Measurements from ENCODE around the gene MRPS34. TPM values are rescaled to one million over a fixed set of nuclear protein-coding genes. Genes with fewer than 3 reads are reported as not detected.
A peak's percentile ranks its signal among the peaks of the same experiment; 100 is the strongest.
"Not testable (repeated sequence)": the region's sequence is repeated elsewhere in the genome, so short reads cannot be mapped to it uniquely, and the experiment has no call there.

Gene MRPS34
- total and polyA plus RNA-seq, 7 donors = 56.3 to 172 (median 75.1) TPM

DNA sequence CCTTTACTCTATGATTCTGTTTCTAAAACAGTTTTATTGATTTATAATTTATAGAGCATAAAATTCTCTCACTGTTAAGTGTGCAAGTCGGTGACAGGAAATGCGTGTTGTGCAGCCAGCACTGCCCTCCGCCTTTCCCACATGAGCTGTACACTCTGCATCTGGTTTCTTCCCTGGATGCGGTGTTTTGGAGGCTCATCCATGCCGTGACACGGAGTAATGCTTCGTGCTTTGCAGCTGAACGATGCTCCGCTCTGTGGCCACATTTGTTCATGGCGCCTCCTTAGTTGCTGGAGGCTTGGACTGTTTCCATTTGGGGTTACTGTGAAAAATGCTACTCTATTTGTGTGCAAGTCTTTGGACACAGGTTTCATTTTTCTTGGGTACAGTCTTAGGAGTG, 27.8 kb upstream of the MRPS34 start:
- H3K27ac ChIP-seq = no peak overlapping the region
- TF ChIP-seq, protein P1, sequence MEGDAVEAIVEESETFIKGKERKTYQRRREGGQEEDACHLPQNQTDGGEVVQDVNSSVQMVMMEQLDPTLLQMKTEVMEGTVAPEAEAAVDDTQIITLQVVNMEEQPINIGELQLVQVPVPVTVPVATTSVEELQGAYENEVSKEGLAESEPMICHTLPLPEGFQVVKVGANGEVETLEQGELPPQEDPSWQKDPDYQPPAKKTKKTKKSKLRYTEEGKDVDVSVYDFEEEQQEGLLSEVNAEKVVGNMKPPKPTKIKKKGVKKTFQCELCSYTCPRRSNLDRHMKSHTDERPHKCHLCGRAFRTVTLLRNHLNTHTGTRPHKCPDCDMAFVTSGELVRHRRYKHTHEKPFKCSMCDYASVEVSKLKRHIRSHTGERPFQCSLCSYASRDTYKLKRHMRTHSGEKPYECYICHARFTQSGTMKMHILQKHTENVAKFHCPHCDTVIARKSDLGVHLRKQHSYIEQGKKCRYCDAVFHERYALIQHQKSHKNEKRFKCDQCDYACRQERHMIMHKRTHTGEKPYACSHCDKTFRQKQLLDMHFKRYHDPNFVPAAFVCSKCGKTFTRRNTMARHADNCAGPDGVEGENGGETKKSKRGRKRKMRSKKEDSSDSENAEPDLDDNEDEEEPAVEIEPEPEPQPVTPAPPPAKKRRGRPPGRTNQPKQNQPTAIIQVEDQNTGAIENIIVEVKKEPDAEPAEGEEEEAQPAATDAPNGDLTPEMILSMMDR (IDR thresholded peaks at IDR 0.05) = no peak
- 44 to 70% (median 45%) methylated on average over 10 of the region's 10 CpGs for WGBS, 3 donors
- H3K36me3 ChIP-seq (ENCODE audit: insufficient read depth in 1 of 2, low read depth in 1 of 2) = peaks cover 0 to 7% of the 10 kb centered on the region in 2 donors
- intact Hi-C loops (cut with DNase I) = no loop called here
- ATAC-seq = no peak
- no peaks in the 10 kb centered on the region for H3K9me3 ChIP-seq
- H3K4me3 ChIP-seq = no peak overlapping the region
- no peaks in the 10 kb centered on the region for H3K27me3 ChIP-seq (ENCODE audit: insufficient read depth in 3 of 3, low read length in 2 of 3)
- no peaks in the 10 kb centered on the region for H3K4me1 ChIP-seq
- DNase-seq = no peak

DNA sequence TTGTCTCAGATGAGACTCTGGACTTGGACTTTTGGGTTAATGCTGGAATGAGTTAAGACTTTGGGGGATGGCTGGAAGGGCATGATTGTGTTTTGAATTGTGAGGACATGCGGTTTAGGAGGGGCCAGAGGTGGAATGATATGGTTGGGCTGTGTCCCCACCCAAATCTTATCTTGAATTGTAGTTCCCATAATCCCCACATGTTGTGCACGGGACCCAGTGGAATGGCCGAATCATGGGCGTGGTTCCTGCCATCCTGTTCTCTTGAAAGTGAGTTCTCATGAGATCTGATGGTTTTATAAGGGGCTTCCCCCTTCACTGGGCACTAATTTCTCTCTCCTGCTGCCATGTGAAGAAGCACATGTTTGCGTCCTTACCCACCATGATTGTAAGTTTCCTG, 26.3 kb upstream of the MRPS34 start:
- H3K27me3 ChIP-seq (ENCODE audit: insufficient read depth in 3 of 3, low read length in 2 of 3); H3K36me3 ChIP-seq (ENCODE audit: insufficient read depth in 1 of 2, low read depth in 1 of 2); intact Hi-C loops (cut with DNase I); H3K9me3 ChIP-seq; H3K4me1 ChIP-seq; DNase-seq; H3K4me3 ChIP-seq; ATAC-seq; H3K27ac ChIP-seq: not testable (repeated sequence)
- 71 to 87% (median 82%) methylated on average over 5 of the region's 5 CpGs for WGBS, 3 donors

DNA sequence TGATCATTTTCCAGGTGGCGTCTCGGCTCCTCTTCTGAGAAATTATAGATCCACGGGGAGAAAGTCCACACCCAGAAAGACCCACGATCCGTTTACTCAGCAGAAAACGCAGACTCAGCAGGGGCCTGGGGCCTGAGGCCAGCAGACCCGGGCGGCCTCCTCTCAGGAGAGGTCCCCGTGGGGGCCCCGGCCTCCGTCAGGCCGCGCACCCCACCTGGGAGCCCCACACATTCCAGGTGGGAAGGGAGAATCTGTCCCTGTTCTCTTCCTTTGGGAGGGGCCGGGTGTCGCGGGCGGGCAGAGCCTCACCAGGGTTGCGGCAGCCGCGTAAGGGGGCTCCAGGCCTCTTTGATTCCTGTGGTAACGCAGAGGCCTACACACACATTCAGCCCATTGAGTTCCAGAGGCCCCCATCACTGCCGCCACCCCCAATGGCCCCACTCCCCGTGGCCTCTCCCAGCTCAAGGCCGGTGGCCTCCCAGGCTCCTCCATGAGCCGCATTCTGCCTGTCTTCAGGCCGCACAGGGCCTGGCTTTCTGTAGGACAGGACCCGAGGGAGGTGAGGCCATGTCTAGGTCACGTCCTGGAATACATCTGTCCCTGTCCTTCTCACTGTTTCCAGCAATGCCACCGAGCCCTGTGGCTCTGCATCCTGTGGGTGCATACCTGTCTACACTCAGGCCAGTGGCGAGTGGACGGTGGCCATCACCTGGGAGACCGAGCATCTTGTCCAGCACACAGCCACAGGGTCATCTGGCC, 22.2 kb upstream of the MRPS34 start:
- Histone ChIP-seq H3K36me3 (ENCODE audit: insufficient read depth in 1 of 2, low read depth in 1 of 2) (peaks cover 0 to 14% of the 10 kb centered on the region in 2 donors), H3K9me3 (no peaks in the 10 kb centered on the region), H3K4me1 (no peaks in the 10 kb centered on the region), H3K27ac (no peak overlapping the region), H3K4me3 (no peak overlapping the region), H3K27me3 (ENCODE audit: insufficient read depth in 3 of 3, low read length in 2 of 3) (no peaks in the 10 kb centered on the region)
- intact Hi-C loops (cut with DNase I) = no loop called here
- ATAC-seq (no peak), DNase-seq (no peak)
- TF ChIP-seq, protein P1 (IDR thresholded peaks at IDR 0.05) = no peak
- 70 to 71% (median 71%) methylated on average over 31 to 32 of the region's 32 CpGs for WGBS, 3 donors

DNA sequence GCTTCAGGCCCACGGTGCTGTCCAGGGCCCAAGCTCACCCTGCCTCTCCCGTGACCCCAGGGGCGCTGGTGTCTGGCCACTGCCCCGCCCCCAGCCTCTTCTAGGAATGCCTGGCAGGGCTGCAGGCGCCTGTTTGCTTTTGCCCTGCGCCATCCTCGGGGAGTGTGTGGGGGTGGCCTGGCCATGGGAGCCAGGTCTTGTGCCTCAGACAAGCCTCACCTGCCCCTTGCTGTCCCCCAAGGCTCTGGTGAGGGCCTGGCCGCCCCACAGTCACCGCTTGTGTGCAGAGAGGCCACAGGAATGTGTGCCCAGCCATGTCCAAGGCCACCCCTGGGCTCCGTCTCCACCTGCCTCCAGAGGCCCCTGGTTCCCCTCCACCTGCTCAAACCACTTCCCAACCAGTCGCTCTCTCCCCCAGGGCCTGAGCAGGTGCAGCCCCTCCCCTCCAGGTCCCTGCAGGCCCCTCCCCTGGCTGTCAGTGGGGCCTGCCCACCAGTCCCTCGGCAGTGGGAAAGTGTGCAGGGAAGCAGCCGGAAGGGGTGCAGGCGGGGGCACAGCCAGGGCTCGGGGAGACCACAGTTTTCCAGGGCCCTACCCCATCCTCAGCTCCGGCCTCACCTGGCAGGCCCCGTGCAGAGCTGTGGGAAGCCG, 21.4 kb upstream of the MRPS34 start:
- Histone ChIP-seq H3K9me3 (no peaks in the 10 kb centered on the region), H3K4me3 (no peak overlapping the region), H3K27ac (no peak overlapping the region), H3K4me1 (no peaks in the 10 kb centered on the region), H3K36me3 (ENCODE audit: insufficient read depth in 1 of 2, low read depth in 1 of 2) (peaks cover 0 to 22% of the 10 kb centered on the region in 2 donors), H3K27me3 (ENCODE audit: insufficient read depth in 3 of 3, low read length in 2 of 3) (no peaks in the 10 kb centered on the region)
- ATAC-seq (peak in 1 of 4 donors; percentile 20), DNase-seq (peak in 1 of 2 donors; percentile 10)
- 46 to 61% (median 52%) methylated on average over 17 to 18 of the region's 18 CpGs for WGBS, 3 donors
- TF ChIP-seq, protein P1 (IDR thresholded peaks at IDR 0.05) = no peak
- intact Hi-C loops (cut with DNase I) = no loop called here

DNA sequence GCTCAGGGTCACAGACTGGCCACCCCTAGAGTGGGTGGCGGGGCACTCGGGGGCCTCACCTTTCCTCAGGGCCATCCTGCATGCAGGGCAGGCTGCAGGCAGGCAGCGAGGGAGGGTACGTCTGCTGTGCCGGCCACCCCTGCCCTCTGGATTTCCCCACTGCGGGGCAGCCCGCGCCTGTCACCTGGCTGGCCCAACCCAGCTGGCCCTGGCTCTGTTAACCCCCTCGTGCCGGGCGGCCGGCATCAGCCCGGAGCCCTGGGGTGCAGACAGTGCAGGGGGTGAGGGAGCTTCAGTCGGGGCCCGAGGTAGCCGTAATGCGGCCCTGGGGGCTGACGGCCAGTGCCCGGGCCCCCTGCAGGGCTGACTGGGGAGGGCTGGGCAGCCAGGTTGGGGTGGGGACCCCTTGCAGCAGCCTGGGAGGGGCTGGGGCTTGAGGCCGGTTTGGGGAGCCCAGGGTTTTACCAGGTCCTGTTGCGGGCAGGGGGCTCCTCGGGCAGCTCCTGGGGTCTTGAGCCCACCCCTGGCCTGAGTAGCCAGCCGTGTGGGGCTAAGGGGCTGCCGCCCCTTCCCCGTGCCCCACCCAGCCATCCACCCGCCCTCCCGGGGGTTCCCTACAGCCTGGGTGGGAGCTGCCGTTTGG, 20.8 kb upstream of the MRPS34 start, which contains the start of gene IGFALS:
Gene IGFALS (minus strand): TSS at position 128 of the 643 bp plus-strand sequence. CDS start 53 bp downstream, at position 75.
- Histone ChIP-seq H3K27me3 (ENCODE audit: insufficient read depth in 3 of 3, low read length in 2 of 3) (no peaks in the 10 kb centered on the region), H3K27ac (no peak within 1 kb of the TSS), H3K9me3 (no peaks in the 10 kb centered on the region), H3K4me3 (no peak within 1 kb of the TSS), H3K36me3 (ENCODE audit: insufficient read depth in 1 of 2, low read depth in 1 of 2) (peaks cover 0 to 28% of the 10 kb centered on the region in 2 donors), H3K4me1 (no peaks in the 10 kb centered on the region)
- TF ChIP-seq, protein P1 (IDR thresholded peaks at IDR 0.05) = no peak
- peak in 2 of 4 donors; percentile 10 to 18 for ATAC-seq
- DNase-seq = peak in 1 of 2 donors; percentile 9
- intact Hi-C loops (cut with DNase I) = no loop called here
- 46 to 53% (median 50%) methylated on average over 25 to 28 of the region's 28 CpGs for WGBS, 3 donors
